H1 (cell line): ENCODE results near the gene EXD3. TPM values are rescaled to one million over a fixed set of nuclear protein-coding genes. Genes with fewer than 3 reads are reported as not detected.

Experiments used
- CREB1 ChIP-seq: IDR thresholded peaks from 2 replicates; pipeline ENCODE4 v1.6.1; 2012; ENCODE audit warnings: inconsistent platforms
- EGR1 ChIP-seq: IDR thresholded peaks from 2 replicates; pipeline ENCODE4 v1.6.1; 2011; ENCODE audit warnings: low read depth, low read length, borderline replicate concordance
- TBP ChIP-seq: IDR thresholded peaks from 2 replicates; pipeline ENCODE4 v1.6.1; 2011; ENCODE audit warnings: low read depth, low read length, improper control_type of control experiment
- polyA plus RNA-seq, 7 experiments: library from polyadenylated mRNA; depleted of rRNA in 3 of 7; stranded (reverse) in 5 of 7; unstranded in 2 of 7; fragments of >200 nt in 5 of 7; fragments of 200-250 nt in 2 of 7; gene quantifications; 1 replicate in 5 of 7; 2 replicates in 1 of 7; 4 replicates in 1 of 7; pipeline versions ENCODE4 v1.2.1 to v1.2.3, GENCODE V29; 2011 to 2013; ENCODE audit warnings: missing spikeins in 2 of 7, mixed read lengths in 2 of 7
- total RNA-seq: library from RNA; stranded (reverse); fragmentation: NEBNext Ultra II Directional; extraction: Animal tissue kit (Norgen Biotek cat#: 25700); gene quantifications from 2 replicates; pipeline ENCODE4 v1.2.1, GENCODE V29; 2021

EXD3 gene
- total and polyA plus RNA-seq, 2 of the 8 experiments (the other 6 are each of a cell fraction or from before 2014, with no cell fraction given) = 7.2 to 9.4 TPM

- no peak for TF ChIP-seq TBP
- no peak for TF ChIP-seq CREB1
- TF ChIP-seq EGR1 = no peak
Measured at GRCh38 chr9:137306066-137306849, 116.7 kb downstream of the EXD3 start (continued).
